Stomach (tissue), 9 donors: ENCODE measurements around the gene ITGB3. TPM values are rescaled to one million over a fixed set of nuclear protein-coding genes. Genes with fewer than 3 reads are reported as not detected.

Experiments used
- DNase-seq, 2 donors: peaks; one replicate each; pipeline versions ENCODE4 v3.0.0 to v3.0.0-alpha.2; 2013 to 2019
- H3K27ac ChIP-seq, 5 donors: fragments of 200-600 bp in 4 of 5; sonication (generic) in 4 of 5; one replicate each; pipeline ENCODE4 v1.5.1; 2013 to 2019; ENCODE audit warnings: mild to moderate bottlenecking in 1 of 5, moderate library complexity in 1 of 5
- H3K27me3 ChIP-seq, 3 donors: fragments of 200-600 bp; sonication (generic); one replicate each; pipeline ENCODE4 v1.5.1; 2017 to 2019; ENCODE audit warnings: mixed run types in 1 of 3
- H3K36me3 ChIP-seq, 4 donors: fragments of 200-600 bp; sonication (generic); 1 replicate in 3 of 4; 2 replicates in 1 of 4; pipeline ENCODE4 v1.5.1; 2016 to 2019
- H3K4me1 ChIP-seq, 4 donors: fragments of 200-600 bp; sonication (generic); one replicate each; pipeline ENCODE4 v1.5.1; 2016 to 2019
- H3K4me3 ChIP-seq, 4 donors: fragments of 200-600 bp; sonication (generic) in 3 of 4; one replicate each; pipeline ENCODE4 v1.5.1; 2016 to 2019; ENCODE audit warnings: mild to moderate bottlenecking in 1 of 4
- H3K9me3 ChIP-seq, 4 donors: fragments of 200-600 bp; sonication (generic); one replicate each; pipeline ENCODE4 v1.5.1; 2016 to 2019
- CTCF ChIP-seq, 7 experiments: fragments of 450-650 bp in 4 of 7; fragments of 200-600 bp in 3 of 7; sonication (generic) in 3 of 7; IDR thresholded peaks; one replicate each; pipeline ENCODE4 v1.5.1; 2016 to 2019; ENCODE audit warnings: antibody characterized with exemption in 7 of 7, control low read depth in 2 of 7, mild to moderate bottlenecking in 1 of 7
- EP300 ChIP-seq: sonication (generic); formaldehyde crosslinking; IDR thresholded peaks from one replicate; pipeline ENCODE4 v1.6.1; 2017; ENCODE audit warnings: antibody characterized with exemption
- POLR2A ChIP-seq, 4 donors: fragments of 450-650 bp; IDR thresholded peaks; one replicate each; pipeline ENCODE4 v1.6.1; 2016; ENCODE audit warnings: antibody characterized with exemption in 4 of 4, control low read depth in 2 of 4, mild to moderate bottlenecking in 1 of 4, moderate library complexity in 1 of 4
- POLR2AphosphoS5 ChIP-seq, 3 donors: sonication (generic); formaldehyde crosslinking; IDR thresholded peaks; one replicate each; pipeline ENCODE4 v1.6.1; 2016; ENCODE audit warnings: antibody characterized with exemption in 3 of 3
- WGBS, 5 donors: extraction: QIAGEN DNeasy Blood & Tissue Kit in 3 of 5; methylation state at CpG; one replicate each; pipeline versions ENCODE4 v1.1.5 to v1.1.7; 2013 to 2018; 5-methylcytosine and 5-hydroxymethylcytosine counted together
- intact Hi-C: fragments of 100-400 bp; cut with DNase I; formaldehyde crosslinking; loops from one replicate; pipeline ENCODE4 v1.15.1; 2023; ENCODE audit warnings: low total_unique reads
- polyA plus RNA-seq, 3 donors: library from polyadenylated mRNA; stranded (reverse); fragments of 200-250 nt; gene quantifications; one replicate each; pipeline ENCODE4 v1.2.3, GENCODE V29; 2013
- total RNA-seq, 5 donors: library from RNA; depleted of rRNA; stranded (reverse); fragments of >200 nt; gene quantifications; one replicate each; pipeline versions ENCODE4 v1.1.0 to v1.2.3, GENCODE V29; 2014 to 2016
- donor health status: healthy with polysubstance abuse.
- donor health status: Bipolar disorder and iron deficiency.
- donor health status: healthy.

ITGB3 gene
- total and polyA plus RNA-seq, 8 donors = 1.0 to 29.8 (median 7.1) TPM; not detected in 1

- Histone ChIP-seq H3K9me3 (peaks cover 0 to 8% (median 0%) of the 10 kb centered on the region in 4 donors), H3K27ac (no peak overlapping the region), H3K4me1 (peaks cover 6 to 20% (median 13%) of the 10 kb centered on the region in 4 donors), H3K27me3 (no peaks in the 10 kb centered on the region), H3K4me3 (no peak overlapping the region), H3K36me3 (no peaks in the 10 kb centered on the region)
- DNase-seq = no peak
- WGBS, 5 donors = 58 to 80% (median 62%) methylated on average over 3 of the region's 3 CpGs
- TF ChIP-seq CTCF (IDR thresholded peaks at IDR 0.05) (no peak), EP300 (no peak), POLR2AphosphoS5 (IDR thresholded peaks at IDR 0.05) (no peak), POLR2A (IDR thresholded peaks at IDR 0.05) (no peak)
- intact Hi-C loops = loop anchor here (5.0 kb wide), 1 partner anchor 77 kb away; no protein-coding TSS in a partner anchor
Measured at GRCh38 chr17:47235506-47235905, 18.1 kb upstream of the ITGB3 start.

- intact Hi-C loops = loop anchor here (5.0 kb wide), 1 partner anchor 76 kb away; no protein-coding TSS in a partner anchor
- no peaks in the 10 kb centered on the region for H3K36me3 ChIP-seq
- 94 to 100% (median 94%) methylated on average over 2 of the region's 2 CpGs for WGBS, 5 donors
- H3K27me3 ChIP-seq = no peaks in the 10 kb centered on the region
- no peak overlapping the region for H3K27ac ChIP-seq
- H3K4me3 ChIP-seq = no peak overlapping the region
- H3K4me1 ChIP-seq = peaks cover 6 to 20% (median 12%) of the 10 kb centered on the region in 4 donors
- H3K9me3 ChIP-seq = peaks cover 0 to 8% (median 0%) of the 10 kb centered on the region in 4 donors
- no peak for DNase-seq
- no peak for TF ChIP-seq EP300
- no peak for TF ChIP-seq POLR2AphosphoS5 (IDR thresholded peaks at IDR 0.05)
- no peak for TF ChIP-seq POLR2A (IDR thresholded peaks at IDR 0.05)
Measured at GRCh38 chr17:47235923-47236322, 17.7 kb upstream of the ITGB3 start.

- peaks cover 0 to 8% (median 0%) of the 10 kb centered on the region in 4 donors for H3K9me3 ChIP-seq
- no peaks in the 10 kb centered on the region for H3K36me3 ChIP-seq
- intact Hi-C loops = loop anchor here (5.0 kb wide), 1 partner anchor 74 kb away; no protein-coding TSS in a partner anchor
- 91 to 97% (median 93%) methylated on average over 3 to 7 of the region's 7 CpGs for WGBS, 5 donors
- no peak for DNase-seq
- no peak for TF ChIP-seq POLR2AphosphoS5 (IDR thresholded peaks at IDR 0.05)
- no peak for TF ChIP-seq CTCF (IDR thresholded peaks at IDR 0.05)
- no peak for TF ChIP-seq EP300
- no peak for TF ChIP-seq POLR2A (IDR thresholded peaks at IDR 0.05)
- no peak overlapping the region for H3K27ac ChIP-seq
- no peak overlapping the region for H3K4me3 ChIP-seq
- H3K27me3 ChIP-seq = no peaks in the 10 kb centered on the region
- H3K4me1 ChIP-seq = peaks cover 6 to 21% (median 12%) of the 10 kb centered on the region in 4 donors
Measured at GRCh38 chr17:47237841-47238240, 15.8 kb upstream of the ITGB3 start.

- peaks cover 6 to 21% (median 12%) of the 10 kb centered on the region in 4 donors for H3K4me1 ChIP-seq
- peaks cover 0 to 8% (median 0%) of the 10 kb centered on the region in 4 donors for H3K9me3 ChIP-seq
- no peak for DNase-seq
- no peak for TF ChIP-seq POLR2AphosphoS5 (IDR thresholded peaks at IDR 0.05)
- no peak for TF ChIP-seq POLR2A (IDR thresholded peaks at IDR 0.05)
- no peaks in the 10 kb centered on the region for H3K27me3 ChIP-seq
- H3K36me3 ChIP-seq = no peaks in the 10 kb centered on the region
- H3K27ac ChIP-seq = no peak overlapping the region
- intact Hi-C loops = loop anchor here (5.0 kb wide), 1 partner anchor 74 kb away; no protein-coding TSS in a partner anchor
- H3K4me3 ChIP-seq = no peak overlapping the region
- WGBS, 5 donors = 85 to 94% (median 92%) methylated on average over 12 to 29 of the region's 29 CpGs
Measured at GRCh38 chr17:47238321-47239010, 15.2 kb upstream of the ITGB3 start.

GRCh38 chr17:47239619-47239966 lies 14.0 kb upstream of the ITGB3 start:
- Histone ChIP-seq H3K36me3 (no peaks in the 10 kb centered on the region), H3K27me3 (no peaks in the 10 kb centered on the region), H3K27ac (peak overlapping the region; percentile 37 to 82 (median 80)), H3K4me3 (no peak overlapping the region), H3K4me1 (peaks cover 6 to 21% (median 12%) of the 10 kb centered on the region in 4 donors), H3K9me3 (peaks cover 0 to 8% (median 0%) of the 10 kb centered on the region in 4 donors)
- DNase-seq = no peak
- intact Hi-C loops = loop anchor here (5.0 kb wide), 1 partner anchor 73 kb away; no protein-coding TSS in a partner anchor
- 82 to 89% (median 86%) methylated on average over 7 of the region's 7 CpGs for WGBS, 5 donors
- TF ChIP-seq EP300 (no peak), POLR2A (IDR thresholded peaks at IDR 0.05) (no peak), CTCF (IDR thresholded peaks at IDR 0.05) (no peak), POLR2AphosphoS5 (IDR thresholded peaks at IDR 0.05) (no peak)
